ENCODE data around the gene GNAZ.

GRCh38 chr22:23117275-23117674 is 47.0 kb downstream of the GNAZ start:
- TF ChIP-seq EZH2 (optimal IDR thresholded peaks at IDR 0.05; ENCODE audit: low read depth, low read length): no peak
- TF ChIP-seq, protein P1, sequence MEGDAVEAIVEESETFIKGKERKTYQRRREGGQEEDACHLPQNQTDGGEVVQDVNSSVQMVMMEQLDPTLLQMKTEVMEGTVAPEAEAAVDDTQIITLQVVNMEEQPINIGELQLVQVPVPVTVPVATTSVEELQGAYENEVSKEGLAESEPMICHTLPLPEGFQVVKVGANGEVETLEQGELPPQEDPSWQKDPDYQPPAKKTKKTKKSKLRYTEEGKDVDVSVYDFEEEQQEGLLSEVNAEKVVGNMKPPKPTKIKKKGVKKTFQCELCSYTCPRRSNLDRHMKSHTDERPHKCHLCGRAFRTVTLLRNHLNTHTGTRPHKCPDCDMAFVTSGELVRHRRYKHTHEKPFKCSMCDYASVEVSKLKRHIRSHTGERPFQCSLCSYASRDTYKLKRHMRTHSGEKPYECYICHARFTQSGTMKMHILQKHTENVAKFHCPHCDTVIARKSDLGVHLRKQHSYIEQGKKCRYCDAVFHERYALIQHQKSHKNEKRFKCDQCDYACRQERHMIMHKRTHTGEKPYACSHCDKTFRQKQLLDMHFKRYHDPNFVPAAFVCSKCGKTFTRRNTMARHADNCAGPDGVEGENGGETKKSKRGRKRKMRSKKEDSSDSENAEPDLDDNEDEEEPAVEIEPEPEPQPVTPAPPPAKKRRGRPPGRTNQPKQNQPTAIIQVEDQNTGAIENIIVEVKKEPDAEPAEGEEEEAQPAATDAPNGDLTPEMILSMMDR (IDR thresholded peaks at IDR 0.05; ENCODE audit: low read length): no peak
